H1 (cell line): Measurements from ENCODE around the gene MYL7. TPM values are rescaled to one million over a fixed set of nuclear protein-coding genes. Genes with fewer than 3 reads are reported as not detected.

Experiments used
- CTCF ChIA-PET: fragments of 300-600 bp; sonication (Branson Sonifier 250); formaldehyde crosslinking; loops from one replicate; lab custom pipeline; 2021; ENCODE audit not compliant: partially characterized antibody; lab: Charles Lee
- POLR2A ChIA-PET: fragments of 300-600 bp; sonication (Branson Sonifier 250); formaldehyde crosslinking; loops from one replicate; lab custom pipeline; 2021; ENCODE audit warnings: inconsistent platforms; ENCODE audit not compliant: partially characterized antibody; lab: Charles Lee
- DNase-seq, 2 experiments: peaks; one replicate each; pipeline versions ENCODE4 v3.0.0 to v3.0.0-alpha.2; 2010 to 2022; ENCODE audit warnings: low spot score in 2 of 2, low read depth in 1 of 2, mixed read lengths in 1 of 2
- FAIRE-seq: peaks from 2 replicates; lab custom pipeline; 2011; peaks lifted over from hg19 to GRCh38; lab: Jason Lieb, UNC
- H2AFZ ChIP-seq: 2 replicates; pipeline ENCODE4 v1.8.1; 2012; ENCODE audit warnings: low read length, inconsistent platforms
- H2AK5ac ChIP-seq: 2 replicates; pipeline ENCODE4 v1.6.1; 2013; ENCODE audit warnings: low read depth, low read length
- H2BK120ac ChIP-seq: replicated peaks from 2 replicates; pipeline ENCODE3; 2013; ENCODE audit warnings: low read depth, low read length, inconsistent platforms
- H2BK12ac ChIP-seq: 2 replicates; pipeline ENCODE4 v1.6.1; 2013; ENCODE audit warnings: low read depth, low read length
- H2BK15ac ChIP-seq: 2 replicates; pipeline ENCODE4 v1.6.1; 2013; ENCODE audit warnings: low read length
- H2BK20ac ChIP-seq: 2 replicates; pipeline ENCODE4 v1.6.1; 2013; ENCODE audit warnings: low read length
- H2BK5ac ChIP-seq: 2 replicates; pipeline ENCODE4 v1.6.1; 2013; ENCODE audit warnings: low read depth, low read length
- H3K14ac ChIP-seq: 2 replicates; pipeline ENCODE4 v1.6.1; 2013; ENCODE audit warnings: inconsistent platforms; ENCODE audit not compliant: insufficient read length
- H3K18ac ChIP-seq: 2 replicates; pipeline ENCODE4 v1.6.1; 2013; ENCODE audit warnings: low read length; ENCODE audit errors: extremely low read depth
- H3K23ac ChIP-seq: 2 replicates; pipeline ENCODE4 v1.6.1; 2013; ENCODE audit warnings: inconsistent platforms; ENCODE audit not compliant: insufficient read length
- H3K23me2 ChIP-seq: 2 replicates; pipeline ENCODE4 v1.6.1; 2013; ENCODE audit warnings: low read depth, low read length
- H3K27ac ChIP-seq: 2 replicates; pipeline ENCODE4 v1.6.1; 2011; ENCODE audit warnings: low read depth, low read length, inconsistent platforms
- H3K27me3 ChIP-seq, 4 experiments: replicated peaks in 1 of 4; 1 replicate in 1 of 4; 2 replicates in 3 of 4; pipeline versions ENCODE4 v1.6.1 to v1.8.1; 2011 to 2013; ENCODE audit warnings: low read length in 3 of 4, mild to moderate bottlenecking in 3 of 4, inconsistent platforms in 2 of 4, mixed read lengths in 2 of 4, moderate library complexity in 1 of 4; ENCODE audit not compliant: control insufficient read depth in 3 of 4, insufficient read depth in 3 of 4; ENCODE audit errors: extremely low read depth in 1 of 4
- H3K36me3 ChIP-seq, 4 experiments: 2 replicates each; pipeline versions ENCODE4 v1.6.1 to v1.8.1; 2011 to 2013; ENCODE audit warnings: mild to moderate bottlenecking in 4 of 4, low read length in 3 of 4, moderate library complexity in 2 of 4, control low read depth in 1 of 4, inconsistent platforms in 1 of 4; ENCODE audit not compliant: insufficient read depth in 4 of 4, control insufficient read depth in 2 of 4
- H3K4ac ChIP-seq: replicated peaks from 2 replicates; pipeline ENCODE3; 2013; ENCODE audit warnings: low read length, low read depth, mixed read lengths, inconsistent platforms; ENCODE audit not compliant: insufficient read length
- H3K4me1 ChIP-seq, 4 experiments: replicated peaks in 1 of 4; 1 replicate in 1 of 4; 2 replicates in 3 of 4; pipeline versions ENCODE4 v1.6.1 to v1.8.1; 2011 to 2013; ENCODE audit warnings: low read length in 3 of 4, inconsistent platforms in 2 of 4, mixed read lengths in 1 of 4; ENCODE audit not compliant: insufficient read depth in 4 of 4, control insufficient read depth in 3 of 4
- H3K4me2 ChIP-seq, 2 experiments: 2 replicates each; pipeline versions ENCODE4 v1.6.1 to v1.8.1; 2011 to 2013; ENCODE audit warnings: low read depth in 2 of 2, low read length in 2 of 2, control low read depth in 1 of 2, inconsistent platforms in 1 of 2, mild to moderate bottlenecking in 1 of 2; ENCODE audit not compliant: insufficient read depth in 1 of 2
- H3K4me3 ChIP-seq, 4 experiments: fragments of 200-600, 300-600 bp in 1 of 4; sonication (generic), shearing (Covaris generic), sonication (Bioruptor Twin) in 1 of 4; 2 replicates each; pipeline versions ENCODE4 v1.5.1 to v1.8.1; 2011 to 2016; ENCODE audit warnings: low read length in 4 of 4, low read depth in 3 of 4, control low read depth in 2 of 4, inconsistent platforms in 2 of 4, mild to moderate bottlenecking in 2 of 4, mixed read lengths in 1 of 4, moderate library complexity in 1 of 4; ENCODE audit not compliant: insufficient read depth in 2 of 4; ENCODE audit errors: extremely low read depth in 1 of 4
- H3K56ac ChIP-seq: replicated peaks from 2 replicates; pipeline ENCODE3; 2013; ENCODE audit warnings: low read depth, mild to moderate bottlenecking, mixed read lengths, low read length, inconsistent platforms; ENCODE audit not compliant: insufficient read length
- H3K79me1 ChIP-seq: 2 replicates; pipeline ENCODE4 v1.6.1; 2013; ENCODE audit warnings: low read depth, low read length, control low read depth
- H3K79me2 ChIP-seq, 2 experiments: 2 replicates each; pipeline versions ENCODE4 v1.6.1 to v1.8.1; 2012 to 2013; ENCODE audit warnings: low read length in 2 of 2, mild to moderate bottlenecking in 2 of 2, inconsistent platforms in 1 of 2; ENCODE audit not compliant: insufficient read depth in 2 of 2, control insufficient read depth in 1 of 2
- H3K9ac ChIP-seq, 4 experiments: replicated peaks in 1 of 4; 1 replicate in 1 of 4; 2 replicates in 3 of 4; pipeline versions ENCODE4 v1.6.1 to v1.8.1; 2011 to 2013; ENCODE audit warnings: low read depth in 3 of 4, low read length in 3 of 4, control low read depth in 2 of 4, mild to moderate bottlenecking in 2 of 4, moderate library complexity in 2 of 4, inconsistent platforms in 1 of 4; ENCODE audit errors: extremely low read depth in 1 of 4
- H3K9me3 ChIP-seq, 2 experiments: 2 replicates each; pipeline versions ENCODE4 v1.6.1 to v1.8.1; 2012 to 2013; ENCODE audit warnings: mild to moderate bottlenecking in 2 of 2, moderate library complexity in 2 of 2, control low read depth in 1 of 2, inconsistent platforms in 1 of 2, low read depth in 1 of 2, low read length in 1 of 2, mixed read lengths in 1 of 2; ENCODE audit not compliant: insufficient read depth in 2 of 2
- H4K20me1 ChIP-seq, 2 experiments: replicated peaks in 1 of 2; 2 replicates each; pipeline versions ENCODE3 to v1.8.1; 2011 to 2013; ENCODE audit warnings: inconsistent platforms in 2 of 2, low read length in 2 of 2, mild to moderate bottlenecking in 1 of 2; ENCODE audit not compliant: insufficient read depth in 2 of 2, control insufficient read depth in 1 of 2
- H4K5ac ChIP-seq: 2 replicates; pipeline ENCODE4 v1.6.1; 2013; ENCODE audit warnings: low read length, low read depth, mixed read lengths, inconsistent platforms; ENCODE audit not compliant: insufficient read length
- H4K8ac ChIP-seq: 2 replicates; pipeline ENCODE4 v1.8.0; 2013; ENCODE audit warnings: mild to moderate bottlenecking, moderate library complexity, low read length, inconsistent platforms; ENCODE audit not compliant: insufficient read depth; ENCODE audit errors: extremely low read depth
- H4K91ac ChIP-seq: replicated peaks from 2 replicates; pipeline ENCODE3; 2013; ENCODE audit warnings: low read length, mixed read lengths, inconsistent platforms; ENCODE audit not compliant: insufficient read length
- ASH2L ChIP-seq: fragments of 200-600, 300-600 bp; sonication (generic); IDR thresholded peaks from one replicate; pipeline ENCODE4 v1.7.1; 2017; ENCODE audit warnings: low read length
- SAP30 ChIP-seq: fragments of 300-600 bp; sonication (generic); IDR thresholded peaks from 2 replicates; pipeline ENCODE4 v1.7.1; 2012; ENCODE audit warnings: low read length, moderate library complexity, mild to moderate bottlenecking, inconsistent platforms; ENCODE audit not compliant: insufficient read depth, insufficient replicate concordance
- SP4 ChIP-seq: IDR thresholded peaks from 2 replicates; pipeline ENCODE4 v1.6.1; 2012; ENCODE audit warnings: low read length, inconsistent platforms
- WGBS, 2 experiments: shearing (Covaris generic) in 1 of 2; methylation state at CpG; one replicate each; pipeline versions ENCODE4 v1.1.6 to v1.1.7; 2013 to 2015; ENCODE audit warnings: low lambda C conversion rate in 2 of 2, mixed read lengths in 2 of 2, inconsistent platforms in 1 of 2, low coverage in 1 of 2, missing lambda C conversion rate in 1 of 2; ENCODE audit not compliant: insufficient replicate concordance in 2 of 2, insufficient coverage in 1 of 2, insufficient read length in 1 of 2; ENCODE audit errors: extremely low coverage in 1 of 2, missing lambda C conversion rate in 1 of 2; 5-methylcytosine and 5-hydroxymethylcytosine counted together
- polyA plus RNA-seq, 7 experiments: library from polyadenylated mRNA; depleted of rRNA in 3 of 7; stranded (reverse) in 5 of 7; unstranded in 2 of 7; fragments of >200 nt in 5 of 7; fragments of 200-250 nt in 2 of 7; gene quantifications; 1 replicate in 5 of 7; 2 replicates in 1 of 7; 4 replicates in 1 of 7; pipeline versions ENCODE4 v1.2.1 to v1.2.3, GENCODE V29; 2011 to 2013; ENCODE audit warnings: missing spikeins in 2 of 7, mixed read lengths in 2 of 7
- total RNA-seq: library from RNA; stranded (reverse); fragmentation: NEBNext Ultra II Directional; extraction: Animal tissue kit (Norgen Biotek cat#: 25700); gene quantifications from 2 replicates; pipeline ENCODE4 v1.2.1, GENCODE V29; 2021

MYL7 gene
- total and polyA plus RNA-seq, 2 of the 8 experiments (the other 6 are each of a cell fraction or from before 2014, with no cell fraction given) = 3.3 to 3.4 TPM

- no peak overlapping the region for H3K4me2 ChIP-seq
- H3K4me3 ChIP-seq = no peak overlapping the region
- H3K56ac ChIP-seq = no peak overlapping the region
- H3K27me3 ChIP-seq = no peaks in the 10 kb centered on the region; a peak in 3 of 7 replicates
- H4K91ac ChIP-seq = no peak overlapping the region
- CTCF ChIA-PET = interaction anchor here (1.4 kb wide), 1 partner anchor 115 kb away, joined by 3 read pairs; no protein-coding TSS in a partner anchor
- H4K20me1 ChIP-seq = no peaks in the 10 kb centered on the region
- no peak overlapping the region for H2AK5ac ChIP-seq
- no peak overlapping the region for H2BK15ac ChIP-seq
- H2BK20ac ChIP-seq = no peak overlapping the region
- DNase-seq = no peak
- H2BK12ac ChIP-seq = no peak overlapping the region
- H4K8ac ChIP-seq = no peak overlapping the region
- H2AFZ ChIP-seq = no peak overlapping the region
- H3K4ac ChIP-seq = no peak overlapping the region
- H3K36me3 ChIP-seq = no peaks in the 10 kb centered on the region
- H3K4me1 ChIP-seq = peaks cover 0 to 4% (median 2%) of the 10 kb centered on the region in 4 experiments; a peak in 5 of 7 replicates
- H3K79me1 ChIP-seq = no peaks in the 10 kb centered on the region
- no peak overlapping the region for H2BK5ac ChIP-seq
- H3K9me3 ChIP-seq = peaks cover 10 to 12% of the 10 kb centered on the region in 2 experiments; a peak in 2 of 4 replicates
- H3K79me2 ChIP-seq = no peaks in the 10 kb centered on the region
- H3K27ac ChIP-seq = no peak overlapping the region
- TF ChIP-seq SP4 = no peak
- TF ChIP-seq ASH2L = no peak
- TF ChIP-seq SAP30 = no peak
- 77% methylated on average over 2 of the region's 2 CpGs; no CpG with 5 or more reads in 1 of the 2 experiments for WGBS, 2 experiments
- H3K23ac ChIP-seq = no peak overlapping the region
- H3K14ac ChIP-seq = no peak overlapping the region
- H3K9ac ChIP-seq = no peak overlapping the region
- H4K5ac ChIP-seq = no peak overlapping the region
- no peak for FAIRE-seq
- POLR2A ChIA-PET = no interaction called here
- no peaks in the 10 kb centered on the region for H3K23me2 ChIP-seq
- no peak overlapping the region for H2BK120ac ChIP-seq
- no peak overlapping the region for H3K18ac ChIP-seq
Observed at GRCh38 chr7:44183386-44183785, 42.3 kb upstream of the MYL7 start.
